HG03097 (cell line): ENCODE data around the gene NOM1.

Experiments
- ATAC-seq: cut with Tn5 transposase; IDR thresholded peaks from one replicate; pipeline ENCODE4 v1.9.1; 2021; ENCODE audit not compliant: unreplicated experiment, low FRiP score

Gene NOM1

DNA sequence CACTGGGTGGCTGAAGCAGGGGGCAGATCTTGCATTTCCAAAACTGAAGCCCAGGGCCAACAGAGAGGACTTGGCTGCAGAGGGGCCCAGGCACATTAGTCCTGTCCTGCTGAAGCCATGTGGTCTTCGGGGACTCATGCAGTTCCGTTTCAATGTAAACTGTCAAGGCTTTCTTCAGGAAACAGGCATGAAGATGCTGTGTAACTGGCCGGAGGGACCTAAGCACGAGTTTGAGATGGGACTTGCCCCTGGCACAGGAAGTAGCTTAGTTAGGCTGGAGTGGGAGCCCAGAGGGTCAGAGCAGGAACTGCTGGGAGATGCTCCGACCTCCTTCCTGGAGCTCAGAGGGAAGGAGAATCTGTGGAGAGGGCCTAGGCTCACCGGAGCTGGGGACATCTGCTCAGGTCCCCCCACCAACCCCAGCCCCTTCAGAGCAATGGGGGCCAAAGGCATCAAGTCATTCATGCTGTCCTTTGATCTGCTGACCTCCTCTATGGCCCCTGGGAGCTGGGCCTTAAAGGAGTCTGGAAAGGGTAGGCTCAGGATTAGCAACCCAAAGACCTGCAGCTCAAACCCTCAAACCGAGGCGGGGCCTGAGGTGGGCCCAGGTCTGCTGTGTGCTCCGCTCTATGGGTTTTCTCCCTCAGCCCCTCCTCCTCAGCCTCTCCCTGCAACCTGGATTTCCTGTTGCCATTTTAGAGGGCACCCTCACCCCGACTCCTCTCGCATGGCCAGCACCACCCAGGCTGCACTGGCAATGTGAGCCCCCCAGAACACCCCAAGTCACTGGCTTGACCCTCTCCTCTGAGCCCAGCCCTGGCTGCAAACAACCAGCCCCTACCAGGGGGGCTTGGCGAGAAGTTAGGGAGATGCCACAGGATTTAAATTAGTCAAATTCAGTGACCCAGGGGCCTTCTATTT lies 65.4 kb downstream of the NOM1 start:
- no peak for ATAC-seq

DNA sequence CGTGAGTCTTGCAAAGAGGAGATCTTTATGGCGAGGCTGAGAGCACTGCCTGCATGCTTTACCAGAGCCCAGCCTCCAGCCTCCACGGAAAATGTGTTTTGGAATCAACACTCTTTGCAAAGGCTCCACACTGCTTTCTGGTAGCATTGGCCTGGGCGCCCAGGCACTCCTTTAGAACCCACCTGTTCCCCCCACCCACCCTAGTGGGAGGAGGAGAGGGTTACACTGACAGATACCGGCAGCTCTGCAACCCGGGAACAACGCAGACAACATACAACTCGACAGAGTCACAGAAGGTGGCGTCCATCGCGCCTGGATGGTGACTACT lies 66.5 kb downstream of the NOM1 start:
- ATAC-seq: peak; percentile 9

DNA sequence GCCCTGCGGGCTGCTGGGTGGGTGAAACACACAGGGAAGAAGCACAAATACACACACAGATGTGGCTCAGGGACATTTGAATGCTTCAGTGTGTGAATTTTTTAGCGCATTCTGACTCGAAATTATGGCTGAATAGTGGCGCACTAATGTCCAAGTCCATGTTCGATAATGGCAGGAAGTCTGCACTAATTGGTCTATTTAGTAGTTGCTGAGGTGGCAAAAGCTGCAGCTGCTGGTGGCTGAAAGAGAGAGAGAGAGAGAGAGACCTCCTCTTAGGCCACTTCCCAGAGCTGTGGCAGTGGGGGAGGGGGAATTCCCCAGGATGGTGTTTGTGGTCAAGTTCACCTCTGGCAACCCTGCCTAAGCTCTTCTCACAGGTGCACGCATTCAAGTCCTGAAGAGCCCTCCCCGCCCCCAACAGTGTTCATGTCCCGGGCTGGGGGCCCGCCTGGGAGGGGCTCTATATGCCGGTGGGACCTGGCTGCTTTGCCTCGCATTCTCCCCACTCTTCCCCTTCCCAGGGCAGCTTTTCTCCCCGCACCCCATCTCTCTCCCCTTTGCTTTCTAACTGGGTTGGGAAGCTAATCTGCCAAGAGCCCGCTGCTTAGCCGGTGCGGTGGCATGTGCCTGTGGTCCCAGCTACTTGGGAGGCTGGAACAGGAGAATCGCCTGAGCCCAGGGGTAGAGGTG lies 67.0 kb downstream of the NOM1 start:
- ATAC-seq: peak; percentile 43

DNA sequence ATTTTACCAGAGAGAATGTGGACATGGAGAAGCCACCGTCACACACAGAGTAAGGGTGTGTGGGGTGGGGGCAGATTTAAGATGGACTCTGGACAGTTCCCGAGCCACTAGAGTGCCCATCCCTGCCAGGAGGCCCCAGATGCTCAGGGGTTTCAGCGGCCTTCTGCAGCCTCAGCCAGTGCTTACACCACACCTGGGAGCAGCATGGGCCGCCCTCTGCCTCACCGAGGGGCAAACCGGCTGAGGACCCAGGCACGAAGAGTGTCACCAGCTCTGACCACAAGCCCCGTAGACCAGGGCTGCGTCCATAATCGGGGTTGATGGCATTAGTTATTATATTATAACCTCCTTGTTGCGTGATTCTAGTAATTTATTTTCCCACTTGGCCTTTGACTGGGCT lies 67.6 kb downstream of the NOM1 start:
- ATAC-seq: no peak

DNA sequence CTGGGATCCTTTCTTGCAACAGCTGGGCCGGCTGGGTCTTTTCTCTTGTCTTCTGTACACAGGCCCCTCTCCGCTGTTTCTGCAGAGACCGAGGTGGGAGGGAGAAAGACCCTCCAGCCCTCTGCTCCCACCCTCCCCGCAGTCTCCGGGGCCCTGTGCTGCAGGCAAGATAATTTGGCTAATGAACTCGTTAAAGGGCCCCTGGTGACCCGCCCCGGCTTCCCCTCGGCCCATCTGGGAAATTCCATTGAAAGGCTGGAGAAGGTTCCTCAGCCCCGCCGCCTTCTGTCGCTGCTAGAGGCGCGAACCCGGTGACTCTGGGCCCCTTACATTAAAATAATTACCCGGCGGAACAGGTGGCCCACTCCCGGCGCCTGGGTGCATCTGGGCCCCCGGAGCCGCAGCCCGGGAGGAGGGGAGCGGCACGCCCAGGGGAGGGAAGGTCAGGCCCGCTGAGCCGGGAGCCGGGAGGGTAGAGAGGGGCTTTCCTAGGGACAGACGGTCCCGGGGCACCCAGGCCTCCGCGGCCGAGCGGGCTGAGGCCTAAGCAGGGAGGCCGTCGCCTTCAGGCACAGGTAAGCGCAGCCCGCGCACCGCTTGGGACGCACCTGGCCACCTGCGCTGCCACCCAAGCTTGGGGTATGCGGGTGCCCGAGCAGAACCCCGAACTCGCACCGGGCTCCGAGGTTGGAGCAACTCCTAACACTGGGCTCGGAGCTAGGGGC lies 68.3 kb downstream of the NOM1 start:
- no peak for ATAC-seq

DNA sequence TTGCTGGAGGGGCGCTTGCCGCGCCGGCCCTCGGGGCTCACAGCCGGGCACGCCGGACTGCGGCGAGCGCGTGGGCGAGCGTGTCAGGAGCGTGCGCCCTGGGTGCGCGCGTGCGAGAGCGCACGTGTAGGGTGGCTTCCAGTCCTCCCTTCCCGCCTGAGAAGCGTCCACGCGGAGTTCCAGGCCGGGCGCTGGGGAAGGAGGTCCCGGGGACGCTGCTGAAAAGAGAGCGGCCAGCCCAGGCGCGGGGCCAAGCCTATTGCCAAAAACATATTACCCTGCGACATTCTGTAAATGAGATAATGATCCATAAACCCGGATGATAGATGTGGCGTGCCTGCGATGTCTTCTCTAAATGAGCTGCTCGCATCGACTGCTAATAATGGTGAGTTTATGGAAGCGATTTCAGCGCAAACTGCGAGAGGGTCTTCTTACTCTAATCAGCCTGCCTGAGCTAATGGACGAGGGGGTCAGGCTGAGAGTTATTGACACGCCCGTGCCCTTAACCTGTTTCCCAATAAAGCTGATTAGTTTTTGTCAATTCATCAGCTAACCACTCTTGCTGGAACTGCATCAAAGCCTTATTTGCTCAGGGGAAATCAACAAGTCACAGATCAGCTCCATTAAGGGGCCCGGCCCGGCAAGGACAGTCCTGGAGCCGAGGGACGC lies 69.0 kb downstream of the NOM1 start:
- ATAC-seq: no peak

DNA sequence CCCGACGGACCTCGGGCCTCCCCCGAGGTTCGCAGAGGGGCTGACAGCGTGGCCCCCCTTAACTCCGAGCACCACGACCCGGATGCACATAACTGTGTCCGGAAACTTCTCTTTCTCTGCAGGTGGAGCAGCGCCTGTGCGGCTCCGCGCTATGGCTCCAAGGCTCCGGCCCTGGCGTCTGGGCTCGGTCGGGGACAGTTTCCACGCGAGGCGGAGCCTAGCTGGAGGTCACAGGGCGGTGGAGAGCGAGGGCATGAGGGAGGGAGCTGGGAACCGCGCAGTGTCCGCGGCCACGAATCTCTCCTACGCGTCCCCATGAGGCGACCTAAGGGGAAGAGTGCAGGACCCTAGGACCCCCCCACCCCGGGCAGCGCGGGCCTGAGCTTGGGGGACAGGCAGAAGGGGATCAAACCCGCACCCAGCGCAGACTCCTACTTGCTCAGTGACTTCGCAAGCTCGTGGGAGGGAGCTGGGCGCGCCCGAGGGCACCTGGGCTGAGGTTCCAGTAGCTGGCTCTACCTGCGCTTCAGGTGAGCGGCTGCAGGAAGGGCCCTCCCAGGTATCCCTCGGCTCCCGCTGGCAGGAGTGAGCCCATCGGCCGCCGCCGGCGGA lies 69.6 kb downstream of the NOM1 start:
- ATAC-seq: no peak

DNA sequence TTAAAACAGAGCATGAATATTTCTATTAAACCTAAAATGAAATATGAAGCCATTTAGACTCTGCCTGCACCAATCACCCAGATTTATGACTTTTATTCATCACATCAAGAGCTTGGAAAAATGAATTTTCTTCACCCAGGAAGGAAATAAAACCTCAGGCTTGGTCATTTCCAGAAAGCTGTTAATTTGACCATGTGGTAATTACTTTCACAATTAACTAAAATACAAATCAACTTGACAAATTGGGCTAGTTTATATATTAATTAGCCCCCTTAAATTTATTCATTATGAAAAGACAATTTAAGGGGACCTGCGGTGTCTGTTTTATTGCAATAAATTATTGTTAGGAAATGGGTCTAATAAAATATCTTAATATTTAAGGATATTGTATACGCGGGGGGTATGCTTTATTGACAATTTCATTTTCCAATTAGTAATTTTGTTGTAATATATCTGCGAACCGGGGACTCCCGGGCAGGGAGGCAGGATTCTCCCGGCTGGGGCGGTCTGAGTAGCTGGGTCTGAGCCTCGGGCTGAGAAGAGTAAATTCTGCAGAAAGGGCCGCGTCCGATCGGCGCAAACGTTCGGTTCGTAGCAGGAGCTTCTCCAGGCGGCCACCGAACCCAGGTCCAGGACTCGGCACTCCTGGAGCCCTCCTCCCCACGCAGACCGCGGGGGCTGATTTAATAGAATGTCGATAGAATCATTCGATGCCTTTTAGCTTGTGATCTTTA lies 70.4 kb downstream of the NOM1 start:
- ATAC-seq: no peak

DNA sequence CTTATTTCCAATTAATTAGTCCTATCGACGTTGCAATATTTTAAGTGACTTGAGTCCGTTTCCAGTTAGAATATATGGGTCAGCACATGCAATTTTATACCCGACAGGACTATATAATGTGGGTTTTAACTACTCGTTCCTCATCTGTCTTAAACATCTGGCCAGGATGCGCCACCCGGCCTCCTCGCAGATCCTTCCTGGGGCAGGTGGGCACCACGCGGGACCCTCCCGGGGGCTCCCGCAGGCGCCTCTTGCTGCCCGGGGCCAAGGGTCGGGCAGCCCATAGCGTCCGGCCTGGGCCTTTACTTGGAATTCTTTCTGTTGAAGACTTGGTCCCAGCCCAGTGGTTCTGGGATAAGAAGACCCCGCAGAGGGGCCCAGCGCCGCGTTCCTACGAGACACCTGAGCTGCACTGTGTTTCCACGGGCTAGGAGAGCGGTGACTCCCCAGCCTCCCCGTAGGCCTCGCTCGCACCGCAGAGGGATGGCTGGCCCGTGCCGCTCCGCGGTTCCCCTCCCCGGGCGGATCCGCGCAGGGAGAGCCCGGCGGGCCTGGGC lies 71.1 kb downstream of the NOM1 start:
- no peak for ATAC-seq

DNA sequence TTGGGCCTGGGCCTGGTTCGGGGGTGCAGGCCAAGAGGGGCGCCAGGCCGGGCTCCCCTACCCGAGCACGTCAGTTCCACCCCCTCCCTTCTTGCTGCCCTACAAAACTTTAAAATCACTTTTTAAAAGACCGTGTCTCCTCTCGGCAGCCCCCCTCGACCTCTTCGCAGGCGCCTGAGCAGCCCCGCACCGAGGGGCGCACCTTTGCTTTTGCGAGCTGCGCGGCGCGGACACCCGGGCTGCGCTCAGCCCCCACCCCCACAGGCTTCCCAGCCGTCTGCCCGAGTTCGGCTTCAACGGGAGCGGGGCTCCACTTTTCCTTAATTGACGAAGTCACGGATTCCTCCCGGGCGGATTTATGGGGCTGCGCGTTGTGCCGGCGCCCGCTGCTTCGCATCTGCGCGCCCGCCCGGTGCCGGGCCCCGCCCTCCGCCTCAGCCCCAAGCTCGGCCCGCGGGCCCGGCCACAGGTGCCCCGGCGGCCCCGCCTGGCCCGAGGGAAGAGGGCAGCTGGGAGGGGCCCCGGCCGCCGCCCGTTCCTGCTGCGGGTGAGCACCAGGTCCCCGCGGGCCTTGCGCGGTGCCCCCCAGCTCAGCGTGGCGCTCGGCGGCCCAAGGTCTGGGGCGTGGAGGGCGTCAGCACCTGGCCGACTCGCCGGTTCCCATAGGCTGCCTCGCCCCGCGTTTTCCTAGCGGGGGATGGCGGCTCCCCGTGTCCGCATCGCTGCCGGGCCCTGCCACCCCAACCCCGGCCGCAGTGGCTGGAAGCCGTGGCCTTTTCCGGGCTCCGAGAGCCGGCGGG lies 71.8 kb downstream of the NOM1 start:
- no peak for ATAC-seq

DNA sequence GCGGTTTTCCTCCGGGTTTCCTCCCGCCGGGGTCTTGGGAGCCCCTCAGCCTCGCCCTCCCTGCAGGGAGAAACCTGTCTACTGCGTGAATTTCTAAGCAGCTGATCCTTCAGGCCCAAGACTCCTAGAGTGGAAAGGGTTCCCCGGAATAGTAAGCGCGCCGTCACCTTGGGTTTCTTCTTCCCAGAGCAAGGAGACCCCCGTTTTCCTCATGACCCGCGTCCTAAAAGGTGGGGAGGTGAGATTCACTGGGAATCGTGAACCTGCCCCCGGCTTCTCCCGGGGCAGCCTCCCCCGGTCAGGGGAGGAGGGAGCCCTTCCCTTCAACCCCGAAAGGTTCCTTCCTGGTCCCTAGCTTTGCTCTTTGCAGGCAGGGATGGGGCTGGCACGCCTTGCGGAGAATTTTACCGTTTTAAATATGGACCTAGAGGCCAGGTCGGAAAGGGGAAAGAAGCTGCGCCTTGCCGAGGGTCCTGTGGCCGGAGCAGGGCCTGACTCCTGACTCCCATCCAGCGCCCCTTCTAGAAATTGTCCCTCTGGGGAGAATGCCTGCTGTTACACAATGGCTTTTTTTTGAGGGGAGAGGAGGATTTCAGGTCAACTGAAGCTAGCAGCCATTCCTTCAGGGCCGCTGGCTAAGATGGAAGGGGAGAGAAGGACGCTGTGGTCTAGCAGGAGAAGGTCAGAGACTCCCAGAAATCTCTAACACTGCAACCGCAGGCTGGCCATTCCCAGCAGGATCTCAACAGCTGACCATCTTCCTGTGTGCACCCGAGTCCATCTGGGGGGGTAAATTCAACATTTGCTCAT lies 72.6 kb downstream of the NOM1 start:
- no peak for ATAC-seq
